Activated CD8-positive, alpha-beta T cell treated with anti-CD3 and anti-CD28 coated beads for 36 hours (primary cell): ENCODE data around the gene PNMA8A. TPM values are rescaled to one million over a fixed set of nuclear protein-coding genes. Genes with fewer than 3 reads are reported as not detected.

Experiments used
- ATAC-seq: fragments of 200-7000 bp; cut with Tn5 transposase; one replicate; pipeline ENCODE4 v1.10.0; 2021; ENCODE audit warnings: mild to moderate bottlenecking, moderate library complexity
- CTCF ChIA-PET: fragments of 350-600 bp; sonication (Branson Sonifier 250); formaldehyde crosslinking; loops from one replicate; lab custom pipeline; 2021; ENCODE audit warnings: antibody characterized with exemption; lab: Charles Lee
- POLR2A ChIA-PET: fragments of 350-600 bp; sonication (Branson Sonifier 250); formaldehyde crosslinking; loops from one replicate; lab custom pipeline; 2021; ENCODE audit warnings: antibody characterized with exemption; lab: Charles Lee
- DNase-seq: peaks from one replicate; pipeline ENCODE4 v3.0.0-alpha.2; 2020
- H3K27ac Mint-ChIP-seq: one replicate; pipeline ENCODE4 v1.8.0; 2021; ENCODE audit warnings: mild to moderate bottlenecking, mixed read lengths
- H3K27me3 Mint-ChIP-seq: one replicate; pipeline ENCODE4 v1.8.0; 2021; ENCODE audit warnings: mixed read lengths
- H3K36me3 Mint-ChIP-seq: one replicate; pipeline ENCODE4 v1.8.0; 2021; ENCODE audit warnings: low read depth, mixed read lengths
- H3K4me1 Mint-ChIP-seq: one replicate; pipeline ENCODE4 v1.8.0; 2021; ENCODE audit warnings: low read depth, mixed read lengths
- H3K4me3 Mint-ChIP-seq: one replicate; pipeline ENCODE4 v1.8.0; 2021; ENCODE audit warnings: mild to moderate bottlenecking, moderate library complexity, mixed read lengths
- H3K9me3 Mint-ChIP-seq: one replicate; pipeline ENCODE4 v1.8.0; 2021; ENCODE audit warnings: mixed read lengths
- intact Hi-C: fragments of 100-400 bp; cut with micrococcal nuclease; formaldehyde crosslinking; loops from one replicate; pipeline ENCODE4 v1.10.0; 2022
- total RNA-seq, 2 experiments: library from RNA; stranded (reverse); gene quantifications; one replicate each; pipeline ENCODE4 v1.2.3, GENCODE V29; 2021
- TF ChIP-seq, protein P1 (sequence below): fragments of 200-600 bp; IDR thresholded peaks from one replicate; pipeline ENCODE4 v1.8.0; 2022; ENCODE audit warnings: antibody characterized with exemption, mild to moderate bottlenecking

PNMA8A gene
- total RNA-seq, 2 experiments from 2014 or later: not detected

DNA sequence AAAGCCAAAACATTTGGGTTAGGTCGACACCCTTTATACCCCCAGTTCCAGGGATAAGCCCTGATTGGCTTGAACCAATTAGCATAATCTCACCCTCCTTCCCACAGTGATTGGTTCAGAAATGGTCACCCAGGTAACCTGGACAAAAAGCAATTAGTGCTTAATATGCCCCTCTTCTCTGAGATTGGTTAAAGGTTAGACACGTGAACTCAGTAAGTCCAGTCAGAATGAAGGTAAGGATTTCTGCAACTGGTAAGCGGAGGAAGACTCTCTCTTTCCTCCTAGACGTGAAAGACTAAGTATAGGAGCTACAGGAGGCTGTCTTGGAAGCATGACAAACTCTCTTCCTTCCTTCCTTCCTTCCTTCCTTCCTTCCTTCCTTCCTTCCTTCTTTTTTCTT, 41.4 kb downstream of the PNMA8A start:
- TF ChIP-seq, protein P1, sequence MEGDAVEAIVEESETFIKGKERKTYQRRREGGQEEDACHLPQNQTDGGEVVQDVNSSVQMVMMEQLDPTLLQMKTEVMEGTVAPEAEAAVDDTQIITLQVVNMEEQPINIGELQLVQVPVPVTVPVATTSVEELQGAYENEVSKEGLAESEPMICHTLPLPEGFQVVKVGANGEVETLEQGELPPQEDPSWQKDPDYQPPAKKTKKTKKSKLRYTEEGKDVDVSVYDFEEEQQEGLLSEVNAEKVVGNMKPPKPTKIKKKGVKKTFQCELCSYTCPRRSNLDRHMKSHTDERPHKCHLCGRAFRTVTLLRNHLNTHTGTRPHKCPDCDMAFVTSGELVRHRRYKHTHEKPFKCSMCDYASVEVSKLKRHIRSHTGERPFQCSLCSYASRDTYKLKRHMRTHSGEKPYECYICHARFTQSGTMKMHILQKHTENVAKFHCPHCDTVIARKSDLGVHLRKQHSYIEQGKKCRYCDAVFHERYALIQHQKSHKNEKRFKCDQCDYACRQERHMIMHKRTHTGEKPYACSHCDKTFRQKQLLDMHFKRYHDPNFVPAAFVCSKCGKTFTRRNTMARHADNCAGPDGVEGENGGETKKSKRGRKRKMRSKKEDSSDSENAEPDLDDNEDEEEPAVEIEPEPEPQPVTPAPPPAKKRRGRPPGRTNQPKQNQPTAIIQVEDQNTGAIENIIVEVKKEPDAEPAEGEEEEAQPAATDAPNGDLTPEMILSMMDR: no peak
- ChIA-PET CTCF (no interaction called here), POLR2A (no interaction called here)
- DNase-seq (no peak), ATAC-seq (no peak)
- Mint-ChIP-seq H3K4me1 (peaks cover 32% of the 10 kb centered on the region), H3K36me3 (no peaks in the 10 kb centered on the region), H3K27me3 (peaks cover 68% of the 10 kb centered on the region), H3K4me3 (no peak overlapping the region), H3K9me3 (no peaks in the 10 kb centered on the region), H3K27ac (no peak overlapping the region)
- intact Hi-C loops: no loop called here

DNA sequence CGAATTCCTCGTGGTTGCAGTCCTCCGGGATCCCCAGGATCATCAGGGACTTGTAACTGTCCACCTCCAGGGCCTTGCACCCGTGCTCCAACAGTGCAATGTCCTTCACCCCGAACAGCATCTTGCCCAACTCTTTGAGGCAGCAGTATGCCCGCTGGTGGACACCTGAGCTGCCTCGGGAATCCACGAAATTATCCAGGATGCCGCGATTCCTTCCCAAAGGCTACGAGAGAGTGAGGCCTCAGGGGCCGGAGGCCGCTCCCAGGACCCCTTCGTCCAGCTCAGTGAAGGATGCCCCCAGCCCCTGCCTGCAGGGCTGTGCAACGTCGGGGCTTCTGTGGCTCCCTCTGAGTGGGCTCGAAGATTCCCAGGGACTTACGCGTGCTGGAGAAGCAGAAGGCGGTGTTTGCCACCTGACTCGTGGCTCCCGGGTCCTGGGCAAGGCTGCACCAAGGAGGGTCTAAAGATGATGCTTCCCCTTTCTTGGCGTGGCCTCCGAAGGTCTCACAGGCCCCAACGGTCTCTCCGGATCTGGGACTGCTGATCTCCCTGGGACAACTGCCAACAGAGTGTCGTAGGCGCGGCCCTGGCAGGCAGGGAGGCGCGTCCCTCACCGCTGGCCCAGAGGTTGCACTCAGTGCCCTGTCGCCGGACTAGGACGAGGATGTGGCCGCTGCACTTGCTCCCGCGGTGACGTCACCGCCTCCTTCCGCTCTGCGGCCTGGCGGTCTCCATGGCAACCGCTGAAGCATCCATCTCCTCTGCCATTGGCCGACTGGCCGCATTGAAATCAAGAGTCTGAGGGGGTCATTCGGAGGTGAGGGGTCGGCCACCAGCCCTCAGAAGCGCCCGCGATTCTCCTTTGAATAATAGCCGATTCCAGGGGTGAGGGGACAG, 42.9 kb downstream of the PNMA8A start, which contains the start of gene PNMA8C:
TSS of gene PNMA8C (minus strand) at position 698 of the 897 bp plus-strand sequence. CDS start at position 121, 577 bp downstream.
- ChIA-PET CTCF (interaction anchor here (1.0 kb wide), 1 partner anchor 86 kb away, joined by 3 read pairs; no protein-coding TSS in a partner anchor), POLR2A (no interaction called here)
- TF ChIP-seq, protein P1: no peak
- ATAC-seq (peak; percentile 63), DNase-seq (peak; percentile 78)
- Mint-ChIP-seq H3K27ac (no peak within 1 kb of the TSS), H3K36me3 (no peaks in the 10 kb centered on the region), H3K4me3 (peak within 1 kb of the TSS; percentile 52), H3K27me3 (peaks cover 66% of the 10 kb centered on the region), H3K4me1 (peaks cover 32% of the 10 kb centered on the region), H3K9me3 (no peaks in the 10 kb centered on the region)
- intact Hi-C loops: no loop called here

DNA sequence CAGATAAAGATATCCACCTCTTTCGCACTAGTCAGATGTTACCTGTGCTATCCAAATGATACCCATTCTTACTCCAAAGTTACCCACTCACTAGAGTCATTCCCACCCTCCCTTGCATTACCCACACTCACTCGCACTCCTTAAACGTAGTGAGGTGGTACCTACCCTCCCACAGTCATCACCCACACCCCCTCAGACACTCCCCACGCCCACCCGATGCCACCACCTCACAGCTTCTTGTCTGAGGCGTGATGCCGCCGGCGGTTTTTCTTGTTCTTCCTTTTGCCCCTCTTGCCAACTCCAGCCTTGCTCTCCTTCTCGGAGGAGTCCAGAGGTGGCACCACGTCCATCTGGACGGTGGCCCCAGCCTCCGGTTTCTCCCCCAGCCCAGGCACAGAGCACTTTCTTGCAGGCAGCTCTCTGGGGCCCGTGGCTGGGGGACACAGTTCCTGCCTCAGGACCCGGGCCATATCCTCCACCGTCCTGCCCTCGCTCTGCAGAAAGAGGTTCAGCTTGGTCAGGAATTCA, 43.8 kb downstream of the PNMA8A start:
- Mint-ChIP-seq H3K9me3 (no peaks in the 10 kb centered on the region), H3K36me3 (no peaks in the 10 kb centered on the region), H3K27ac (no peak overlapping the region), H3K4me3 (no peak overlapping the region), H3K27me3 (peaks cover 70% of the 10 kb centered on the region), H3K4me1 (peaks cover 32% of the 10 kb centered on the region)
- TF ChIP-seq, protein P1: no peak
- DNase-seq (no peak), ATAC-seq (no peak)
- ChIA-PET POLR2A (interaction anchor here (1.0 kb wide), 1 partner anchor 173 kb away, joined by 4 read pairs; the partner anchor contains the start of gene CALM3), CTCF (interaction anchor here (1.0 kb wide), 1 partner anchor 86 kb away, joined by 3 read pairs; no protein-coding TSS in a partner anchor)
- intact Hi-C loops: no loop called here

DNA sequence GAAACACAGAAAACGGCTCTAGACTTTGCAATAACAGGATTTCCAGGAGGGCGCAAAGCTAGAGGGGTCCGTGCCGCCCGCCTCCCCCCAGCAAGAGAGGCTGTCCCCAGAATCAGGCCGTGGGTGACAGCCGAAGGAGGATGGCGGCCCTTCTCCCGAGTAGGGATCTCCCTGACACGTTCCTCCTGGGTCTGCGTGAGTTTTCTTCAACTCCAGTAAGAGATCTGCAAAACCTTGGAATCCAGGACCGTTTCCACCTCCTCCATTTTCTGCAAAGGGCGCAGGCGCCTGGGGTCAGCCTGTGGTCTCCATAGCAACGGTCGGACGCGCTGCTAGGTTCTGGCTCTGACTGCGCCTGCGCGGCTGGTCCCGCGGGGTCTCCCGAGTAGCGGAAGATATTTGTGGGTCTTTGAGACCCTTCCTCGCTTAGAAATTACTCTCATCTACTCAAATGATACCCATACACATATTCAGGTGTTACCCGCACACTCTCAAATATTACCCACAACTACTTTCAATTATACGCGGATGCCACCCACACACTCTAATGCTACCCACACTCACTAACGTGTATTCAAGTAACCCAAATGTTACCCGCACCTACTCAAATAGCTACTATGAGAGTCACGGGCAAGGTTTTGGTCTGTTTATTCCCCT, 44.7 kb downstream of the PNMA8A start:
- TF ChIP-seq, protein P1: no peak
- ChIA-PET POLR2A (interaction anchor here (1.0 kb wide), 1 partner anchor 174 kb away, joined by 4 read pairs; the partner anchor contains the start of gene CALM3), CTCF (interaction anchor here (1.1 kb wide), 1 partner anchor 61 kb away, joined by 3 read pairs; no protein-coding TSS in a partner anchor)
- Mint-ChIP-seq H3K27me3 (peaks cover 70% of the 10 kb centered on the region), H3K4me3 (peak overlapping the region; percentile 56), H3K9me3 (no peaks in the 10 kb centered on the region), H3K27ac (no peak overlapping the region), H3K36me3 (no peaks in the 10 kb centered on the region), H3K4me1 (peaks cover 32% of the 10 kb centered on the region)
- intact Hi-C loops: no loop called here
- DNase-seq (peak; percentile 68), ATAC-seq (peak; percentile 69)
